AG04450 (cell line): ENCODE results near the gene PSMB2. TPM values are rescaled to one million over a fixed set of nuclear protein-coding genes. Genes with fewer than 3 reads are reported as not detected.

ENCODE experiments used
- CTCF ChIA-PET: fragments of 300-600, 350-600 bp; formaldehyde crosslinking; extraction: SDS; loops from one replicate; lab custom pipeline; 2022; ENCODE audit warnings: antibody characterized with exemption, inconsistent platforms; lab: Charles Lee
- POLR2A ChIA-PET: fragments of 350-600 bp; formaldehyde crosslinking; extraction: SDS; loops from one replicate; lab custom pipeline; 2021; ENCODE audit warnings: antibody characterized with exemption, inconsistent platforms; lab: Yijun Ruan, JAX
- DNase-seq: peaks from one replicate; pipeline ENCODE4 v3.0.0-alpha.2; 2011; ENCODE audit warnings: low read depth, low spot score
- H3K27ac ChIP-seq: one replicate; pipeline ENCODE4 v1.5.1; 2012; ENCODE audit warnings: low read depth, low read length, control low read depth
- H3K27me3 ChIP-seq: one replicate; pipeline ENCODE4 v1.6.0; 2012; ENCODE audit warnings: low read length; ENCODE audit not compliant: control insufficient read depth, insufficient read depth
- H3K4me3 ChIP-seq: 2 replicates; pipeline ENCODE4 v1.5.1; 2011; ENCODE audit warnings: mild to moderate bottlenecking, low read depth, low read length, control low read depth
- H3K9me3 ChIP-seq: 2 replicates; pipeline ENCODE4 v1.5.1; 2012; ENCODE audit warnings: low read length; ENCODE audit not compliant: control insufficient read depth, insufficient read depth
- polyA plus RNA-seq: library from polyadenylated mRNA; depleted of rRNA; stranded (reverse); fragments of >200 nt; gene quantifications from 2 replicates; pipeline ENCODE4 v1.2.3, GENCODE V29; 2011
- TF ChIP-seq, protein P1 (sequence below): IDR thresholded peaks from 2 replicates; pipeline ENCODE4 v1.5.1; 2011; ENCODE audit warnings: low read depth, low read length, control low read depth, inconsistent platforms

Gene PSMB2
- polyA plus RNA-seq, 1 experiment: 99.1 TPM

DNA sequence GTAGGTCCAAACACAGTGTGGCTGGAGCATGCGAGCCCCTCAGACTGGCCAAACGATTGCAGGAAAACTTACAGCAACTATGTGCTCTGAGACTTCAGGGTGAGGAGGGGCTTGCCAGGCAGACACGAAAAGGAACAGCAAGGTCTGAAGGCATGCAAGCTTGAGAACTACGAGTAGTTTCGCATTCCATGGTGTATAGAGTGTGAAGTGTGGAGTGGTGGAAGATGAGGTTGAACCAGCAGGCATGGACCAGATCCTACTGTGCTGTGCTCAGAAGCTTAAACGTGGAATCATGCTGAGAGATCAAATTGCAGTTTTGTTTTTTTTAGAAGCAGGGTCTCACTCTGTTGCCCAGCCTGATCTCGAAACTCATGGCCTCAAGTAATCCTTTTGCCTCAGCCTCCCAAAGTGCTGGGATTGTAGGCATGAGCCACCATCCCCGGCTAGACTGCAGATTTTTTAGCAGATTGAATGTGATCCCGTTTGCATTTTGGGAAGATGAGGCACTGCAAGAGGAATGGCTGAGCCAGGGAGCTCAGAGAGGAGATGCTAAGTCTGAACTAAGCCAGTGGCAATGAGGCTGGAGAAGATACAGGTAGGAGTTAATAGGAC is 73.3 kb downstream of the PSMB2 start:
- no peak overlapping the region for H3K4me3 ChIP-seq
- POLR2A ChIA-PET: interaction anchor here (1.4 kb wide), 1 partner anchor 147 kb away, joined by 5 read pairs; no protein-coding TSS in a partner anchor
- H3K27me3 ChIP-seq: peaks cover 13% of the 10 kb centered on the region
- TF ChIP-seq, protein P1, sequence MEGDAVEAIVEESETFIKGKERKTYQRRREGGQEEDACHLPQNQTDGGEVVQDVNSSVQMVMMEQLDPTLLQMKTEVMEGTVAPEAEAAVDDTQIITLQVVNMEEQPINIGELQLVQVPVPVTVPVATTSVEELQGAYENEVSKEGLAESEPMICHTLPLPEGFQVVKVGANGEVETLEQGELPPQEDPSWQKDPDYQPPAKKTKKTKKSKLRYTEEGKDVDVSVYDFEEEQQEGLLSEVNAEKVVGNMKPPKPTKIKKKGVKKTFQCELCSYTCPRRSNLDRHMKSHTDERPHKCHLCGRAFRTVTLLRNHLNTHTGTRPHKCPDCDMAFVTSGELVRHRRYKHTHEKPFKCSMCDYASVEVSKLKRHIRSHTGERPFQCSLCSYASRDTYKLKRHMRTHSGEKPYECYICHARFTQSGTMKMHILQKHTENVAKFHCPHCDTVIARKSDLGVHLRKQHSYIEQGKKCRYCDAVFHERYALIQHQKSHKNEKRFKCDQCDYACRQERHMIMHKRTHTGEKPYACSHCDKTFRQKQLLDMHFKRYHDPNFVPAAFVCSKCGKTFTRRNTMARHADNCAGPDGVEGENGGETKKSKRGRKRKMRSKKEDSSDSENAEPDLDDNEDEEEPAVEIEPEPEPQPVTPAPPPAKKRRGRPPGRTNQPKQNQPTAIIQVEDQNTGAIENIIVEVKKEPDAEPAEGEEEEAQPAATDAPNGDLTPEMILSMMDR: no peak
- no peak for DNase-seq
- H3K9me3 ChIP-seq: no peaks in the 10 kb centered on the region
- H3K27ac ChIP-seq: no peak overlapping the region
- CTCF ChIA-PET: interaction anchor here (0.5 to 5.9 kb wide), 37 partner anchors 8 to 346 kb away, joined by 3 to 248 read pairs (median 5); partner anchors contain the start of genes CLSPN, KIAA0319L and NCDN

DNA sequence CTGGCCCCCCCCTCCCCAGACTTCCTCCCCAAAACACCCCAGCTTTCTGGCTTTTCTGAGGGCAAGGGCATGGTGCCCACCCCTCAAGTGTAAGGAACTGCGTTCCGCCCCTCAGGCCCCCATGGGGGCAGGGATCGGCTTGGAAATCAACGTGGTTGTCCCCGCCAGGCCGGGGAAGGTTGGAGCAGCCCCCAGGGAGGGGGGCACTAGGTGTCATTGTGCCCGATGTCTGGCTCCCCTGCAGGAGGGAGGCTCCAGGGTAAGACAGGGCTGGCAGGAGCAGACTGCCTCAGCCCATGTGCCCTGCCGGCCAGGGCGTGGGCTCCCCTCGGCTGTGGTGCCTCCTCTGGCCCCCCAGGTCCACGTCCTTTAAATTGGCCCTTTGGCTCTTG is 75.6 kb downstream of the PSMB2 start:
- TF ChIP-seq, protein P1: no peak
- DNase-seq: no peak
- CTCF ChIA-PET: interaction anchor here (0.7 to 5.9 kb wide), 13 partner anchors 10 to 291 kb away, joined by 3 to 248 read pairs (median 8); partner anchors contain the start of gene CLSPN
- H3K9me3 ChIP-seq: no peaks in the 10 kb centered on the region
- H3K4me3 ChIP-seq: no peak overlapping the region
- no peaks in the 10 kb centered on the region for H3K27me3 ChIP-seq
- no peak overlapping the region for H3K27ac ChIP-seq
- POLR2A ChIA-PET: no interaction called here

DNA sequence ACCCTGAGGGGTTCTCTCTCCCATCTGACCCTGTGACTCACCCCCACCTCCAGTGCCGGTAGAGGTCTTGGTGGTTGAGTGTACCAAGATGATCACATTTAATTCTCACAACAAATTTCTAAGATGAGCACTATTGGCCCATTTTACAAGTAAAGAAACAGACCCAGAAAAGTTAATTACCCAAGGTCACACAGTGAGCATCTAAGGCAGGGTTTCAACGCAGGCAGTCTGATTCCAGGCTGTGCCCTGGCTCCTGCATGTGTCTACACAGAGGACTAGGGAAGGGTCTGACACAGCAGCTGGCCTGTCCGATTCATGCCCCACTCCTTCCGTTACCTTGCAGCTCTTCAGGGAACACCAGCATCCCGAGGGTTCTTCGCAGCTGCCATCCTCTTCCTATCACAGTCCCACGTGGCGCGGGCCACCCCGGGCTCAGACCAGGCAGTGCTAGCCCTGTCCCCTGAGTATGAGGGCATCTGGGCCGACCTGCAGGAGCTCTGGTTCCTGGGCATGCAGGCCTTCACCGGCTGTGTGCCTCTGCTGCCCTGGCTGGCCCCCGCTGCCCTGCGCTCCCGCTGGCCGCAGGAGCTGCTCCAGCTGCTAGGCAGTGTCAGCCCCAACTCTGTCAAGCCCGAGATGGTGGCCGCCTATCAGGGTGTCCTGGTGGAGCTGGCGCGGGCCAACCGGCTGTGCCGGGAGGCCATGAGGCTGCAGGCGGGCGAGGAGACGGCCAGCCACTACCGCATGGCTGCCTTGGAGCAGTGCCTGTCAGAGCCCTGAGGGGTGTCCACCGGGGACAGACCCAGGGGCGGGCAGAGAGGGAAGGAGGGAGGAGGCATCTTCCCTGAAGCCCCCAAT is 76.2 kb downstream of the PSMB2 start:
- Histone ChIP-seq H3K27me3 (no peaks in the 10 kb centered on the region), H3K4me3 (no peak overlapping the region), H3K27ac (no peak overlapping the region), H3K9me3 (no peaks in the 10 kb centered on the region)
- DNase-seq: no peak
- ChIA-PET POLR2A (interaction anchor here (0.7 to 1.4 kb wide), 2 partner anchors 10 to 114 kb away, joined by 3 to 8 read pairs; no protein-coding TSS in a partner anchor), CTCF (interaction anchor here (0.6 to 5.9 kb wide), 36 partner anchors 8 to 342 kb away, joined by 3 to 248 read pairs (median 4); partner anchors contain the start of genes CLSPN and TFAP2E)
- TF ChIP-seq, protein P1: no peak

DNA sequence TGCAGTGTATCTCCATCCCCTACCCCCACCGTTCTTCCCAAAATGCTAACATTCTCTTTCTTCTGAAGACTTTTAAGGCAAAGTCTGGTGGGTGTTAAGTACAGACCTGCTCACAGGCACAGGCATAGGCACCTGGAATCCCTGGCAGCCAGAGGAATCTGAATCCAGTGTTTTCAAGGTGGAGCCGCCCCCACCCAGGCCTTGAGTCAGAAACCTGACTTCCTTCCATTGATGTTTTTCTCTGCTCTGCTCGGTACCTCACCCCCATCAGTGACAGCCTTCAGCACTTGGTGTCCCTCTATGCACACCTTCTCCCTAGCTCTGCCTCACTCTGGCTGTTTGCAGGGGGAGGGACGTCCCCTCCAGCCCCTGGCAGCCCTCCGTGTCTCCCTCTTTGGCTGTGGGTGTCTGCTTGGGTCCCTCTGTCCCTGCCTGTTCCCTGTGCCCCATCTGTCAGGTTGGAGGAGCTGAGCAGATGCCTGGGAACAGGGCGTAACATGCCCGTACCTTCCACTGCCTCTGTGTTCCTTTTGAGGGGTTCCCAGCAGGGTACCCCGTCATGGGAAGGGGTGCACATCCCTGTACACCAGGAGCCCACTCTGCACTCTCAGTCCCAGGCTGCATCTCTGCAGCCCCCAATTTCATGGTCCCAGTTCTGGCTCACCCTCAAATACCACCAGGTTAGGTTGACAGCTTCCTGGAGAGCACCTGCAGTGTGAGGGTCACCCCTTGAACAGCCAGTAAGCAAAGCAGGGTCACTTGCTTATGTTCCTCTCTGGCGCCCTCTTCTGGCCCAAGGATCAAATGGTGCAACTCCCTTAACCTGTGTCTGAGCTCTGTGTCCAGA is 77.1 kb downstream of the PSMB2 start:
- Histone ChIP-seq H3K9me3 (no peaks in the 10 kb centered on the region), H3K27me3 (no peaks in the 10 kb centered on the region), H3K27ac (peak overlapping the region; percentile 11), H3K4me3 (no peak overlapping the region)
- TF ChIP-seq, protein P1: peak; percentile 83
- CTCF ChIA-PET: interaction anchor here (0.6 to 5.9 kb wide), 35 partner anchors 8 to 341 kb away, joined by 3 to 248 read pairs (median 4); partner anchors contain the start of genes CLSPN and TFAP2E
- POLR2A ChIA-PET: interaction anchor here (1.4 kb wide), 1 partner anchor 113 kb away, joined by 8 read pairs; no protein-coding TSS in a partner anchor
- DNase-seq: no peak
